ENCODE data around the gene ADSL.

The ADSL gene

DNA sequence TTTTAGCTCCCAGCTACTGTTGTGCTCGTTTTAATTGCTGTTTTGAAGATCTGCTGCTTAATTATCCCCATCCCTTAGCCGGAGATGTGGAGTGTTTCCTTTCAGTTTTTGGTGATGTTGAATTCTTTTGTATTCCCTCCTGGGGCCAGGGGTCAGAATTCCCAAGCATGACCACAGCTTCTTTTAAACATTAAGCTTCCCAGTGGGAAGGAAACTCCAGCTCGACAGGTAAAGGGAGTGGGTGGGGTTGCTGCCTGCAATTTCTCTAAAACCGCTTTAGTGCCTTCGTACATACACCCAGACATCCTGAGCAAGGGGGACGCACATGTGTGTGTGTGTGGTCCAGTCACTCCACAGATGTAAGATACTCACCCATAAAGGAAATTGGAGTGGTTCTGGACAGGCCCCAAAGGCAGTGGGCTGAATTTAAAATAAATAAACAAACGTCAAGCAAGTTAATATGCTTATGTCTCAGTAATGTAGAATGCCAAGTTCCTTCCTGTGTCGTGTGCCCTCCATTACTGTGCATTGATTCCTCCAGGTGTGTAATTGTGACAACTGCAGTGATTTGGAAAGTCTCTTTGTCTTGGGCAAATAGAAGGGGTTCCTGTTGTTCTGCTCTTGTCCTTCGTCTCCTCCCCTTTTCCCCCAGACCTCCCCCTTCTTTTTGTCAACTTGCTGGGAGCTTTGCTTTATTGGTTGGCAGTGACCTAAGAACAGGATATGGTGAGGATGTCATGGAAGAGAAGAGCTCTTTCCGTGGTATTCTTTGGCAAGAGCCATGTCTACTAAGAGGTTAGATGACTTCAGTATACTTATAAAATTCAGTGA lies 19.2 kb upstream of the ADSL start:
- in situ Hi-C loops (cut with HindIII; ENCODE audit: low sequenced_read_pairs), result loop anchor here (5.0 kb wide), 1 partner anchor 35 kb away; no protein-coding TSS in a partner anchor

DNA sequence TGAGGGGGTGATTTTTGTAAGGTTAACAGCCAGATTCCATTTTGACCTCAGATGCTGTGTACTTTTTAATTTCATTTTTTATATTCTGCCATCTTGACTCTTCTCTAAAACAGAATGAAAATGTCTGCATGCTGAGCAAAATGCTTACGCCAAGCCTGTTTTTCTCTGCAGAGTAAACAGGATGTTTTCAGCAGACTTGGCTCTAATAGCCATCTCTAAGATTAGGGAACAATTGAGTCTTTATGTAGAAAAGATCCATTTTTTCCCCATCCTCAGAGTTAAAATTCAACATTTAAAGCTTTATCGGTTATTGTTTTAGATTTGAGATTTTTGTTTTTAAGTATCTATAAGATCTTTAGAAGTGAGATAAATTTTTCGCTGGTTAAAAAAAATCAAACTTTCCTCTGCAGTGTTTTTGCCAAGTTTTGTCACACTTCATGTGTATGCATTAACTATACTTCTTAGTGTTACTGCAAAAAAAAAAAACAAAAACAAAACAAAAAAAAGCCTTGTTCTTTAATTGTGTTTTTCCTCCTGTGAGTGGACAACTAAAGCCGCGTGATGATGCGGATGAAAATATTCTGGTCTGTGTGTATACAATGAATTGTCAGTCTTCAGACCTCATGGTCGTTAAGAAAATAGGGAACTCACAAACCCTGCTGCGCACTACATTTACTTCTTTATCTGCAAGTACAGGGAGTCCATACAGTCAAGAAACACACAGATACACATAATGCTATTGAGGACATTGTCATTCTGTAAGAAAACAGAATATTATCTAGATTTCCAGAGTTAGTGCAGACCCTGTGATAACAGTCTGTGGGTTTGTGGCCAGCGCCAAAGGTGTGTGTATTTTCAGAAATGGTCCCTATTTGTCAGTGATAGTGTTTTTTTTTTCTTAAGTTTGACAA lies 17.5 kb upstream of the ADSL start:
- in situ Hi-C loops (cut with HindIII; ENCODE audit: low sequenced_read_pairs), result loop anchor here (5.0 kb wide), 1 partner anchor 36 kb away; no protein-coding TSS in a partner anchor

DNA sequence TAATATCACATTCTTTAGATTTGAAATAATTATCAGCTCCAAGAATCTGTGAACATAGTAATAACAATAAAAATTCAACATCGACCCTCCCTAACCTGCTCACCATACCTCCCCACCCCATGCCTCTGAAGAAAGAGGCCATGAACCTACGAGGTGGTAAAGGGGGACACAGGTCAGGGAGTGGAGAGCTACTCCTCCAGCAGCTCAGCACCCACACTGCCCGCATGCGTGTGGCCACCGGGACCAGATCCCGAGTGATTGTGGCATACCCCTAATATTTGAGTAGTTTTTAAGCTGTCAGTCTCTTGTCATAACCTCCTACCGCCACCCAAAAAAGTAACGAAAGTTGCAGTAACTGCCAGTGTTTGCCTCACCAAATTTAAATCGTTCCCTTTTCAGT lies 16.8 kb upstream of the ADSL start:
- in situ Hi-C loops (cut with HindIII; ENCODE audit: low sequenced_read_pairs), result loop anchor here (5.0 kb wide), 1 partner anchor 37 kb away; no protein-coding TSS in a partner anchor

DNA sequence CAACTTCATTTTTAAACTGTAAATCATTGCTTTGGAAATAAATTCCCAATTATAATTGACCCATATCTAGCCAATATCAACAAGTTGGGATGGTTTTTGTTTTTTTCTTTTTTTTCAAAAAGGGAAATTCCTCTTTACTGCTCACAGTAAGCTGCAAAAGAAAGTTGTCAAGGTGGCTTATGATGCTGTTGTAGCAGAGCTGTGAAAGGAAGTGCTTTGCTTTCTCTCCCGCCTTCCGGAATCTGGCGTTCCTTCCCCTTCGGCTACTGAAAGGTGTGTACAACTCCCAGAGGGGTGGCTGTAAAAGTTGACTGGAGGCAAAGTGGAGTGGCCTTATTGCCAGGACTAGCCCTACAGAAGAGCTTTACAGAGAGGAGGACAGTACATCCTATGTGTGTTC lies 16.2 kb upstream of the ADSL start:
- in situ Hi-C loops (cut with HindIII; ENCODE audit: low sequenced_read_pairs), result no loop called here

DNA sequence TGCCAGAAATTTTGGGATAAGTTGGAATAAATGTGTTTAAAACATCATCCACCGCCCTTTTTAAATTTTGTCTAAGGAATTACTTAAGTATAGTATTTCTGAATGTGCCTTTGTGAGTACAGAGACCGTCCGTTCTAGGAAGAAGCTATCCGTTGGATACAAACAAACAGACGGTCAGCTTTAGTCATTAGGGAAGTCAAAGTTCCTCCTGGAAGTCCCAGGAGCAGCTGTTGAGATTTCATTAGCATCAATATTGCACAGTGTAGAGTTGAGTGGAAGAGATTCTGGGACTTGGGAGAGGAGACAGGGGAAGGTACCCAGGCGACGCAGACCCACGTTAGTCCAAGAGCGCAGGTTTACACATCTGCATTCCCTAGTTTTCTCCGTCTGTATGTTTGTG lies 15.7 kb upstream of the ADSL start:
- in situ Hi-C loops (cut with HindIII; ENCODE audit: low sequenced_read_pairs), result no loop called here

DNA sequence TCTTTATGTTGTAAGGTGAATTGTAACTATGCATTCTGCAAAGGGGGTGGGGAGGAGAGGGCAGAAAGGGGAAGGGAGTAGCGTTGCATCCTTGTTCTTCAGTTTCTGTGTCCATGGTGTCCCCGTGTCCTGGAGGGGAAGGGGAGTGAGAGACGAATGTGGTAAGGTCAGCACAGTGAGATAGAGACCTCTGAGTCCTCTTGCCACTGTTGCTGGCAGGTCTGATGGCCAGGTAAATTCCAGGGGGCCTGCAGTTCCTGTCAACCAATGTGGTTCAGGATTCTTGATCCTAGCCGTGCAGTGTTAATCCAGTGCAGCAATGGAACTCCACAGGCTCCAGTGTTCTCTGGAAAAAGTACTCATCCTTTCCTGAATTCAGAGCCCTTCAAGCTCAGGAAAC lies 14.6 kb upstream of the ADSL start:
- in situ Hi-C loops (cut with HindIII; ENCODE audit: low sequenced_read_pairs), result no loop called here

DNA sequence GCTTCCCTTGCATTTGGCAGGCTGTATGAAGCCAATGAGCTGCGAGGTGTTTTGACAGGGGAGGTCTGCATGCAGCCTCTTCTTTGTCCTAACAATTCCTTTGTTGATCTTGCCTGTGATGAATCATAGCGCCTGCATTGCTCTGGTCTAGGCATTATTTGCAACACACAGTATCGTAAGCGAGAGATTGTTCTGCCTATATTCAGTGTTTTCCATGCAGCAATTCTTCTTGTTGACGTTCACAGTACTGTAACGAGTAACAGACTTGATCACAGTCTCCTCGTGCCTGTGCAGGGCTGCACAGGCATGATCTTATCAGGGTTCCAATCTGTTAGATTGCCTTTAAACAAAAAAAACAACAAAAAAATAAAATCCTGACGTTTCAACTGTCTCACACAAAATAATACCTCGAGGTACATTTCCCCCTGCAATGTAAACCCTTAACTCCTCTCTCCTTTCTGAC lies 13.9 kb upstream of the ADSL start:
- in situ Hi-C loops (cut with HindIII; ENCODE audit: low sequenced_read_pairs), result no loop called here

GRCh38 chr22:40334060-40334459 lies 12.2 kb upstream of the ADSL start:
- in situ Hi-C loops (cut with HindIII; ENCODE audit: low sequenced_read_pairs), result no loop called here

DNA sequence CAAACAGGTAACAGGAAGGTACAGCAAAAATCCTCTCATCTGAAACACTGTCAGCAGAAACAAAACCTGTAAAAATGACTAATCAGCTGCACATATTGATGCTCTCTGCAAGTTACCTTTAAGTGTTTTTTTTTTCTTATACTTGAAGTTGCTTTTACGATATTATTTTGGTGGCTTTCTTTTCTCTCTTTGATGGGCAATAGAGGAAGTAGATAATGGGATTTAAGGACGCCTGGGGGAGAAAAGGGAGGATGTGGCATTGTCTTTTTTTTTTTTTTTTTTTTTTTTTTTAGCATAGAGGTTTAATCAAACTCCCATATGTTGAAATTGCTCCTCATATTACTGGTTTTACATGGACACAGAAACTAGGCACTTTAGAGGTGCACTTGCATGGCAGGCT lies 11.4 kb upstream of the ADSL start:
- in situ Hi-C loops (cut with HindIII; ENCODE audit: low sequenced_read_pairs), result no loop called here

- in situ Hi-C loops (cut with HindIII; ENCODE audit: low sequenced_read_pairs), result no loop called here
Observed at GRCh38 chr22:40335358-40335757, 10.9 kb upstream of the ADSL start.

- in situ Hi-C loops (cut with HindIII; ENCODE audit: low sequenced_read_pairs), result no loop called here
Observed at GRCh38 chr22:40340044-40340443, 6.3 kb upstream of the ADSL start.

GRCh38 chr22:40341604-40342003 lies 4.7 kb upstream of the ADSL start:
- in situ Hi-C loops (cut with HindIII; ENCODE audit: low sequenced_read_pairs), result no loop called here

DNA sequence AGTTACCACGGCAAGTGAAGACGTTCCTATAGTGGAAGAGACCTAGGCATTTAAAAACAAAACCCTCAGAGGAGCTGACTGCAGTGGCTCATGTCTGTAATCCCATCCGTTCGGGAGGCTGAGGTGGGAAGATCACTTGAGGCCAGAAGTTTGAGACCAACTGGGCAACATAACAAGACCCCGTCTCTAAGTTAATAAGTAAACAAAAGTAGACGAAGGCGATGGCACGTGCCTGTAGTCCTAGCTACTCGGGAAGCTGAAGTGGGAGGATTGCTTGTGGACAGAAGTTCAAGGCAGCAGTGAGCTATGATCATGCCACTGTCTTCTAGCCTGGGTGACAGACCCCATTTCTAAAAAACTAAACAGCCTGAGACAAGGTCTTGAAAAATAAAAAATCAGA lies 3.8 kb upstream of the ADSL start:
- in situ Hi-C loops (cut with HindIII; ENCODE audit: low sequenced_read_pairs), result no loop called here

GRCh38 chr22:40345271-40345670 lies 1.0 kb upstream of the ADSL start:
- in situ Hi-C loops (cut with HindIII; ENCODE audit: low sequenced_read_pairs), result no loop called here

DNA sequence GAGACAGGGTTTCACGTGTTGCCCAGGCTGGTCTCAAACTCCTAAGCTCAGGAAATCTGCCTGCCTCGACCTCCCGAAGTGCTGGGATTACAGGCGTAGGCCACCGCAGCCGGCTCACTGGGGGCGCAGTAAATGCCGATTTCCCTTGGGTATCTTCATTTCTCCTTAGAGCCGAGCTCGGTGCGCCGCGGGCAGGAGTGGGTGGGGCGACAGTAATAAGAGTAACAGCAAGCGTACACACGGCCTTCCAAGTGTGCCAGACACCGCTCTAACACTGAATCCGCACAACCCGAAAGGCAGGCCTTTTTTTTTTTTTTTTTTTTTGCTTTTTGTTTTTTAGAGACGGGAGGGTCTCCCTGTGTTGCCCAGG lies 500 bp upstream of the ADSL start:
- in situ Hi-C loops (cut with HindIII; ENCODE audit: low sequenced_read_pairs), result no loop called here

- in situ Hi-C loops (cut with HindIII; ENCODE audit: low sequenced_read_pairs), result no loop called here
Observed at GRCh38 chr22:40347300-40347699, 1.0 kb downstream of the ADSL start.

- in situ Hi-C loops (cut with HindIII; ENCODE audit: low sequenced_read_pairs), result no loop called here
Observed at GRCh38 chr22:40348025-40348658, 1.8 kb downstream of the ADSL start.

- in situ Hi-C loops (cut with HindIII; ENCODE audit: low sequenced_read_pairs), result no loop called here
Observed at GRCh38 chr22:40352763-40353162, 6.5 kb downstream of the ADSL start.

GRCh38 chr22:40361100-40361499 lies 14.8 kb downstream of the ADSL start:
- in situ Hi-C loops (cut with HindIII; ENCODE audit: low sequenced_read_pairs), result no loop called here

- in situ Hi-C loops (cut with HindIII; ENCODE audit: low sequenced_read_pairs), result no loop called here
Observed at GRCh38 chr22:40363059-40363458, 16.8 kb downstream of the ADSL start.

- in situ Hi-C loops (cut with HindIII; ENCODE audit: low sequenced_read_pairs), result no loop called here
Observed at GRCh38 chr22:40364431-40364830, 18.1 kb downstream of the ADSL start.

Measured in DLD1 (cell line).